ENCODE results near the gene ZBED5.
A peak's percentile ranks its signal among the peaks of the same experiment; 100 is the strongest.

- TF ChIP-seq CTCF (IDR thresholded peaks at IDR 0.05; ENCODE audit: low read depth, low read length, missing input control) (peak; percentile 16), EGR1 (IDR thresholded peaks at IDR 0.05; ENCODE audit: low read depth in 2 of 2) (no peak), REST (IDR thresholded peaks at IDR 0.05) (no peak), FOXA2 (IDR thresholded peaks at IDR 0.05) (no peak), TAF1 (conservative IDR thresholded peaks at IDR 0.05) (no peak), RAD21 (IDR thresholded peaks at IDR 0.05) (no peak), HNF4G (IDR thresholded peaks at IDR 0.05) (no peak), NR2F2 (IDR thresholded peaks at IDR 0.05) (no peak), YY1 (IDR thresholded peaks at IDR 0.05) (no peak), ATF3 (IDR thresholded peaks at IDR 0.05) (peak; percentile 37)
These were observed 35.9 kb upstream of the ZBED5 start for GRCh38 chr11:10893714-10894151.
